ENCODE data around the gene BCR.

- TF ChIP-seq CTCF (IDR thresholded peaks at IDR 0.05) (no peak), POLR2A (IDR thresholded peaks at IDR 0.05) (no peak)
Measured at GRCh38 chr22:23233752-23234408, 53.6 kb downstream of the BCR start.
